Lung (tissue), 12 donors: ENCODE results near the gene GRN. TPM values are rescaled to one million over a fixed set of nuclear protein-coding genes. Genes with fewer than 3 reads are reported as not detected.
"Not testable (repeated sequence)": the region's sequence is repeated elsewhere in the genome, so short reads cannot be mapped to it uniquely, and the experiment has no call there.

Source experiments
- ATAC-seq: fragments of 200-7000 bp; cut with Tn5 transposase; one replicate; pipeline ENCODE4 v1.9.1; 2020; ENCODE audit warnings: moderate number of reproducible peaks; ENCODE audit not compliant: insufficient read depth, low FRiP score
- DNase-seq, 3 donors: peaks; one replicate each; pipeline ENCODE4 v3.0.0-alpha.2; 2013 to 2017
- H3K27ac ChIP-seq, 2 donors: one replicate each; pipeline ENCODE4 v1.5.1; 2013; ENCODE audit warnings: mild to moderate bottlenecking in 2 of 2, moderate library complexity in 2 of 2, control low read depth in 1 of 2, inconsistent platforms in 1 of 2, low read depth in 1 of 2, low read length in 1 of 2
- H3K27me3 ChIP-seq, 3 donors: one replicate each; pipeline ENCODE4 v1.5.1; 2013; ENCODE audit warnings: low read length in 2 of 3; ENCODE audit not compliant: control insufficient read depth in 3 of 3, insufficient read depth in 3 of 3
- H3K36me3 ChIP-seq, 4 donors: one replicate each; pipeline ENCODE4 v1.5.1; 2013; ENCODE audit warnings: low read length in 4 of 4, mild to moderate bottlenecking in 1 of 4, moderate library complexity in 1 of 4; ENCODE audit not compliant: control insufficient read depth in 4 of 4, insufficient read depth in 4 of 4
- H3K4me1 ChIP-seq, 5 donors: one replicate each; pipeline ENCODE4 v1.5.1; 2013; ENCODE audit warnings: low read length in 5 of 5, mild to moderate bottlenecking in 2 of 5, moderate library complexity in 1 of 5; ENCODE audit not compliant: control insufficient read depth in 5 of 5, insufficient read depth in 5 of 5
- H3K4me3 ChIP-seq: one replicate; pipeline ENCODE4 v1.5.1; 2013; ENCODE audit warnings: mild to moderate bottlenecking, control low read depth, moderate library complexity
- H3K9ac ChIP-seq, 2 donors: one replicate each; pipeline ENCODE4 v1.5.1; 2013; ENCODE audit warnings: low read length in 2 of 2, control low read depth in 1 of 2; ENCODE audit not compliant: insufficient read depth in 1 of 2
- H3K9me3 ChIP-seq, 4 donors: one replicate each; pipeline ENCODE4 v1.5.1; 2013; ENCODE audit warnings: low read length in 3 of 4, mild to moderate bottlenecking in 1 of 4, moderate library complexity in 1 of 4; ENCODE audit not compliant: control insufficient read depth in 4 of 4, insufficient read depth in 3 of 4
- CTCF ChIP-seq: IDR thresholded peaks from 2 replicates; pipeline ENCODE4 v1.5.1; 2012; ENCODE audit warnings: mild to moderate bottlenecking; ENCODE audit errors: control extremely low read depth, extremely low read depth
- WGBS, 2 donors: extraction: QIAGEN DNeasy Blood & Tissue Kit; methylation state at CpG; one replicate each; pipeline ENCODE4 v1.1.7; 2013; 5-methylcytosine and 5-hydroxymethylcytosine counted together
- polyA plus RNA-seq, 2 donors: library from polyadenylated mRNA; stranded (reverse); fragments of 200-250 nt; gene quantifications; one replicate each; pipeline ENCODE4 v1.2.1, GENCODE V29; 2013
- total RNA-seq, 2 donors: library from RNA; depleted of rRNA in 1 of 2; stranded (reverse); fragments of >200 nt in 1 of 2; gene quantifications; one replicate each; pipeline ENCODE4 v1.2.1, GENCODE V29; 2014 to 2021
- donor health status: control.
- donor health status: control.
- donor health status: Bipolar disorder and iron deficiency.
- donor health status: healthy.
- donor health status: DM: yes; HTN: yes; CAD: no.

The GRN gene
- total and polyA plus RNA-seq, 4 donors = 160 to 753 (median 510) TPM

GRCh38 chr17:44389281-44389680 lies 44.2 kb downstream of the GRN start, which contains the start of gene ITGA2B:
Gene ITGA2B, minus strand, starts transcription at chr17:44389649. Its CDS starts 176 bp downstream, at chr17:44389473.
- peaks cover 0 to 16% (median 0%) of the 10 kb centered on the region in 5 donors for H3K4me1 ChIP-seq

DNA sequence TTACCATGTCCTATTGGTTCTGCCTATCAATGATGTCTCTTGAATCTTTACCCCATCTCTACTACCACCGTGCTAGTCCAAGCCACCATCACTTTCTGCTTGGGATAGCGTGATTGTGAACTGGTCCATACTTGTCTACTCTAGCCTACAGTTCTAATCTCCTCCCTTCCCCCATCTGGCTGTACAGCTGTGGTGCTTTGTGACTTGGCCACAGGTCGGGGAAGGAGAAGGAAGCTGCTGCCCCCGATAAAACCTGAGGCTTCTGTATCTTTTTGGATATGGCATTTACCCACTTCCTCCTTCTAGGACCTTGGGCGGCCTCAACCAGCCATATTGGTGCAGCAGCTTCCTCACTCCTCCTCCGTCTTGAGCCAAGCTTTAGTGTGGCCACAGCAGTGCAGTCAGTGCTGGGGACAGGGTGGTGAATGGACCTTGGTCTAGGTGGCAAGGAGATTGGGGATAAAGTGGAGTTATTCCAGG lies 44.7 kb downstream of the GRN start:
- H3K9ac ChIP-seq = no peak overlapping the region
- DNase-seq (no peak), ATAC-seq (no peak)
- peaks cover 0 to 13% (median 0%) of the 10 kb centered on the region in 5 donors for H3K4me1 ChIP-seq
- H3K27me3 ChIP-seq = no peaks in the 10 kb centered on the region
- no peaks in the 10 kb centered on the region for H3K9me3 ChIP-seq
- no peak overlapping the region for H3K4me3 ChIP-seq
- no peaks in the 10 kb centered on the region for H3K36me3 ChIP-seq
- WGBS, 2 donors = 30 to 67% methylated on average over 6 of the region's 6 CpGs
- TF ChIP-seq CTCF = no peak
- H3K27ac ChIP-seq = no peak overlapping the region

More at GRCh38 chr17:44389281-44389680, 44.2 kb downstream of the GRN start, which contains the start of gene ITGA2B:
- no peaks in the 10 kb centered on the region for H3K9me3 ChIP-seq
- no peak within 1 kb of the TSS for H3K27ac ChIP-seq
- no peak within 1 kb of the TSS for H3K4me3 ChIP-seq
- no peaks in the 10 kb centered on the region for H3K36me3 ChIP-seq
- 8 to 18% methylated on average over 1 of the region's 1 CpG for WGBS, 2 donors
- peaks cover 0 to 2% (median 2%) of the 10 kb centered on the region in 3 donors for H3K27me3 ChIP-seq
- DNase-seq (no peak), ATAC-seq (no peak)
- no peak within 1 kb of the TSS for H3K9ac ChIP-seq
- TF ChIP-seq CTCF = no peak

- Histone ChIP-seq H3K9me3 (no peaks in the 10 kb centered on the region), H3K27me3 (no peaks in the 10 kb centered on the region), H3K36me3 (peaks cover 0 to under 1% (median 0%) of the 10 kb centered on the region in 4 donors), H3K27ac (no peak overlapping the region), H3K9ac (no peak overlapping the region), H3K4me1 (peaks cover 0 to 9% (median 0%) of the 10 kb centered on the region in 5 donors), H3K4me3 (no peak overlapping the region)
- TF ChIP-seq CTCF = no peak
- DNase-seq = no peak
- WGBS, 2 donors = 72 to 78% methylated on average over 10 of the region's 10 CpGs
- no peak for ATAC-seq
Observed at GRCh38 chr17:44390250-44390870, 45.3 kb downstream of the GRN start.

- not testable (repeated sequence) for H3K9ac ChIP-seq, H3K27me3 ChIP-seq, H3K4me1 ChIP-seq, H3K9me3 ChIP-seq, H3K4me3 ChIP-seq, DNase-seq, ATAC-seq, H3K27ac ChIP-seq
- WGBS, 2 donors = 96% methylated on average over 9 of the region's 9 CpGs
- peaks cover 0 to 17% (median 14%) of the 10 kb centered on the region in 4 donors for H3K36me3 ChIP-seq
Observed at GRCh38 chr17:44394112-44394511, 49.0 kb downstream of the GRN start.
